Activated CD4-positive, alpha-beta T cell treated with anti-CD3 and anti-CD28 coated beads, Interleukin-2, amount 50 U/mL, for 4 hours (primary cell): ENCODE data around the gene COA3.
"Not testable (repeated sequence)": the region's sequence is repeated elsewhere in the genome, so short reads cannot be mapped to it uniquely, and the experiment has no call there.

Experiments used
- DNase-seq, 2 experiments: peaks; one replicate each; pipeline ENCODE4 v3.0.0-alpha.2; 2020

The COA3 gene

DNA sequence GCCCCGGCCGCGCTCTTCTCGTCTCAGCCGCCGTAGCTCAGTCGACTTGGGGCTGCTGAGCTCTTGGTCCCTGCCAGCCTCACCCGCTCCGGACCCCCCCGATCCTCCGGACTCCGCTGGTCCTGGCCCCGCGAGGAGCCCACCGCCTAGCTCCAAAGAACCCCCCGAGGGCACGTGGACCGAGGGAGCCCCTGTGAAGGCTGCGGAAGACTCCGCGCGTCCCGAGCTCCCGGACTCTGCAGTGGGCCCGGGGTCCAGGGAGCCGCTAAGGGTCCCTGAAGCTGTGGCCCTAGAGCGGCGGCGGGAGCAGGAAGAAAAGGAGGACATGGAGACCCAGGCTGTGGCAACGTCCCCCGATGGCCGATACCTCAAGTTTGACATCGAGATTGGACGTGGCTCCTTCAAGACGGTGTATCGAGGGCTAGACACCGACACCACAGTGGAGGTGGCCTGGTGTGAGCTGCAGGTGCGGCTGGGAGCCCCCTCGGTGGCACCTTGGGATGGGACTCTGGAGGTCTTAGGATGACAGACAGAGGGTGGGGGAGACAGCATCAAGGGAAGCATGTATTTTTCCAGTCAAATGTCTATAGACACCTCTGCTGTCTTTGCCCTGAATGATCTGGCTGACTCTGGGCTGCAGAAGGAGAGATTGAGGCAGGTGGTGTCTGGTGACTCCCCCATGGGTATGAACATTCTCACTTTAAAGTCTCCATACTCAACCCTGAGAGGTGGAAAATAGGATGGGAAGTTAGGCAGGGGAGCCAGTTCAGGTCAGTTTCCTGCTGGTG lies 17.5 kb downstream of the COA3 start:
- no peak for DNase-seq

DNA sequence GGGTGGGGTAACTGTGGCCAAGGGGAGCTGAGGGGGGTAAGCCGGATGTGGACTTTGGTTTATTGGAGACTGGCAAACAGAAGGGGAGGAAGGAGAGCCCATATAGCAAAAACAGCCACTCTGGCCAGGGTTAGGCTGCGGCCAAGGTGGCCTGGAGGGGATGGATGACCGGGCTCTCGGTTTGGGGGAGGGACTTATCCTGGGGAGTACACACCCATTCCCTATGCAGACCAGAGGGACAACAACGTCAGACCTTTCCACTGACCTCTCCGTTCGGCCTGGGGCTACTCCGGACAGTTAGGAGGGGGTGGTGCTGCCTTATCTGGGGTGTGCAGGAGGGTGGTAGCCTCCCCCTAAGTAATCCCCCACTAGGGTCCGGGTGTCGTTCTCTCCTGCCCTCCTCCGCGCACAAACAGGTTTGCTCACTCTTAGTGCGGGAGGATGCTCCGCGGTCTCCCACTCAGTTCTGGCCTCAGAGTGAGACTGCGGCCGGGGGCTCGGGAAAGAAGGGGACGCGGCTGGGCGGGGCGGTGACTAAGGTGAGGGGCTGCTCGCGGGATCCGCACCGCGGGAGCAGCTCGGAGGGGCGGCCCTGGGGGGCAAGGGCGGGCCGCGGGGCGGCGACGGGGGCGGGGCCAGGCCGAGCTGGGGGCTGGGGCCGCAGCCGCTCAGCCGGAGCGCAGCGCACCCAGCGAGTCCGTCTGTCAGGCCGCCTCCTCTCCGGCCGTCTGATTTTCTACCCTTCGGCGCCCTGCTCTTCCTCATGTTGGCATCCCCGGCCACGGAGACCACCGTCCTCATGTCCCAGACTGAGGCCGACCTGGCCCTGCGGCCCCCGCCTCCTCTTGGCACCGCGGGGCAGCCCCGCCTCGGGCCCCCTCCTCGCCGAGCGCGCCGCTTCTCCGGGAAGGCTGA lies 18.3 kb downstream of the COA3 start, which contains the start of gene WNK4:
WNK4 (plus strand) TSS at position 675 of the 915 bp plus-strand sequence; CDS start at position 764, 89 bp downstream.
- no peak for DNase-seq

GRCh38 chr17:42779304-42779935 lies 19.1 kb downstream of the COA3 start:
- DNase-seq, result no peak

DNA sequence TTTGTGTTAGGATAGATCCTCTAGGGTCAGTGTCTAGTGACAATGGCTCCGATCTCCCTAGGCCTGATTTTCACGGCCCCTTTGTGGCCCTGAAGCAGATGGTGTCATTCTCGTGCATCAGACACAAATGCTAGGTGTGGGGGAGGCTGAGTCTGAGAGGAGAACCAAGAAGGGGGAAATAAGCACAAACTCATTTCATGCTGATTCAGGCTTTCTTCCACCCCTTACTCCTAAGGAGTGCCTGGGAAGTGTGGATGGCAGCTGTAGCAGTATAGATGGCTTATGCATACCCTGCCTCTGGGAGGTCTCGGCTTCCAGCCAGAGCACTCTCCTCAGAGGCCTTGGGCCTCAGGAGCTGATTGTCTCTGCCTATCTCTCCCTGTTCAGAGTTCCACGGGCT lies 19.9 kb downstream of the COA3 start:
- no peak for DNase-seq

- no peak for DNase-seq
Measured at GRCh38 chr17:42775534-42776098, 22.9 kb downstream of the COA3 start.

- DNase-seq, result no peak
Measured at GRCh38 chr17:42774066-42774745, 24.3 kb downstream of the COA3 start.

DNA sequence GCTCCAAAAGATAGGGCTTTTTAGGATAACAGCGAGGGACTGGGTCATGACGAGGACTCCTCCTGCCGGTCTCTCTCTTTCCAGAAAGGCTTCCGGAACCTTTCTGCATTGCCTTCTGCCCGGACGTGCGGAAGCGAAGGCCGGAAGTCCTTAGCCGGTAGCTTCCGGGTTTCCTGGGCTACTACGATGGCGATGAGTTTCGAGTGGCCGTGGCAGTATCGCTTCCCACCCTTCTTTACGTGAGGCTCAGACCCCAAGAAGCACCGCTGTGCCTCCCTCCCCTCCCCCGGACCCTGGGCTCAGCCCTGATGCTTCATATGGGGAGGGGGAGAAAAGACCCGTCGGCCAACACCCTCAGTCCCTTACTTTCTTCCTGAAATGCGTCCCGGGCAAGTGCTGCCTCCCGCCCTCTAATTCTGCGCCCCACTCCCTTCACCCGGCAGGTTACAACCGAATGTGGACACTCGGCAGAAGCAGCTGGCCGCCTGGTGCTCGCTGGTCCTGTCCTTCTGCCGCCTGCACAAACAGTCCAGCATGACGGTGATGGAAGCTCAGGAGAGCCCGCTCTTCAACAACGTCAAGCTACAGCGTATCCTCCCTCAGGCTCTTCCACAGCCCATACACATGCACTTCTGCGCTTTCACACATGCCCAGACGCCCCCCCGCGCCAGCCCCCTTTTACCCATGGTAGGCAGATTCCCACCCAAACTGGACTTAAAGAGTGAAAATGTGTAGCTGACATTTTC lies 25.0 kb downstream of the COA3 start, which contains the start of gene VPS25:
VPS25 (plus strand) TSS at position 160 of the 746 bp plus-strand sequence; CDS start at position 187, 27 bp downstream.
- peak; percentile 58 to 64 for DNase-seq

- DNase-seq, result no peak
Measured at GRCh38 chr17:42772945-42773289, 25.6 kb downstream of the COA3 start.

DNA sequence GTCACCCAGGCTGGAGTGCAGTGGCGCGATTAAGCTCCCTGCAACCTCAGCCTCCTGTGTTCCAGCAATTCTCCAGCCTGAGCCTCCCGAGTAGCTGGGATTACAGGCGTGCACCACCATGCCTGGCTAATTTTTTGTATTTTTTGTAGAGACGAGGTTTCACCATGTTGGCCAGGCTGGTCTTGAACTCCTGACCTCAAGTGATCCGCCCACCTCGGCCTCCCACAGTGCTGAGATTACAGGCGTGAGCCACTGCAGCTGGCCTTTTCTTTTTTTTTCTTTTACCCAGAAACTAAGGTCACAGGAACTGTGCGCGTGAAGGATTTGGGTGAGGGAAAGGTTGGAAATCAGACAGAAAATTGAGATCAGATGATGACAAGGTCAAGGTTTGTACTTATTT lies 28.5 kb downstream of the COA3 start:
- DNase-seq, result not testable (repeated sequence)

DNA sequence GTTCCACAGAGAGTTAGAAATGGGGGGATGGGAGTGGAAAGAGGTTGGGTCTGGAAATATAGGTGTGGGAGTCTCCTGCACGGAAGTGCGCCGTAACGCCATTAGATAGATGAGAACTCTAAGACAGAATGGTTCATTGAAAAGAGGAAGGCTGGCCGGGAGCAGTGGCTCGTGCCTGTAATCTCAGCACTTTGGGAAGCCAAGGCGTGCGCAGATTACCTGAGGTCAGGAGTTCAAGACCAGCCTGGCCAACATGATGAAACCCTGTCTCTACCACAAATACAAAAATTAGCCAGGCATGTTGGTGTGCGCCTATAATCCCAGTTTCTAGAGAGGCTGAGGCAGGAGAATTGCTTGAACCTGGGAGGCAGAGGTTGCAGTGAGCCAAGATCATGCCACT lies 30.5 kb downstream of the COA3 start:
- DNase-seq, result not testable (repeated sequence)

DNA sequence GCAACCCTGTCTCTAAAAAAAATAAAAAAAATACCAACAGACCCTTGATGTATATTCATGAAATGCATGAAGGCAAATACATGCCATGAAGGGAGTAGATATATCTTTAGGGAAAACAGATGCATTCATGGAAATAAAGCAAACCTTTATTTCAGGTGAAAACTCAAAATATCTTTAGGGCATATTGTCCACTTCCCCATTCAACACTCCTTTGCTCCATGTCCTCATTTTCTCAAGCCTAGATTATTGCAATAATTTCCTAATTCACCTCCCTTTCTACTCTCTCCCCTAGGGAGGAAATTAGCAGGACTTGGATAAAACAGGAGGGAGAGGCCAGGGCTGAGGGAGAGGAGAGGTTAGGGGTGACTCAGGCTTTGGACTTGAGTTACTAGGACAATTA lies 31.0 kb downstream of the COA3 start:
- no peak for DNase-seq

DNA sequence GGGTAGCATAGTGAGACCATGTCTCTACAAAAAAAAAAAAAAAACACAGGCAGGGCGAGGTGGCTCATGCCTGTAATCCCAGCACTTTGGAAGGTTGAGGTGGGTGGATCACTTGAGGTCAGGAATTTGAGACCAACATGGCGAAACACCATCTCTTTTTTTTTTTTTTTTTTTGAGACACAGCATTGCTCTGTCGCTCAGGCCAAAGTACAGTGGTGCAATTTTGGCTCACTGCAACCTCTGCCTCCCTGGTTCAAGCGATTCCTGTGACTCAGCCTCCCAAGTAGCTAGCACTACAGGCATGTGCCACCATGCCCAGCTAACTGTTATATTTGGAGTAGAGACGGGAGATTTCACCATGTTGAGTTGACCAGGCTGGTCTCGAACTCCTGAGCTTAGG lies 32.4 kb downstream of the COA3 start:
- DNase-seq, result no peak

DNA sequence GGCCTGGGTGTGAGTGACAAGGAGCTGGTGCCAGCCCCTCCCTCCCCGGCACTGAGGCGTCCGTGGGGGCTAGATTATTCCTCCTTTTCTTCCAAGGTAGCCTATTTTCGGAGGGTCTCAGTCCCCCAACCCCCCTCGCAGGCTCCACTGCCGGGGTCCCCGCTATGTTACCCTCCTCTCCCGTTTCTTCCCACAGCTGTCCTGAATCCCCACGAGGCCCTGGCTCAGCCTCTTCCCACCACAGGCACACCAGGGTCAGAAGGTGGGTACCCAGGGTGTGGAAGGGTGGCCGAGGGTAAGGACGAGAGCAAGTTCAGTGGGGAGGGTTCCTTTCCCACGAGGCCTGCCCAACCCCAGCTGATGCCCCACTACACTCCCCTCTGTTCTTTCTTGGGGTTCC lies 36.9 kb downstream of the COA3 start:
- no peak for DNase-seq

DNA sequence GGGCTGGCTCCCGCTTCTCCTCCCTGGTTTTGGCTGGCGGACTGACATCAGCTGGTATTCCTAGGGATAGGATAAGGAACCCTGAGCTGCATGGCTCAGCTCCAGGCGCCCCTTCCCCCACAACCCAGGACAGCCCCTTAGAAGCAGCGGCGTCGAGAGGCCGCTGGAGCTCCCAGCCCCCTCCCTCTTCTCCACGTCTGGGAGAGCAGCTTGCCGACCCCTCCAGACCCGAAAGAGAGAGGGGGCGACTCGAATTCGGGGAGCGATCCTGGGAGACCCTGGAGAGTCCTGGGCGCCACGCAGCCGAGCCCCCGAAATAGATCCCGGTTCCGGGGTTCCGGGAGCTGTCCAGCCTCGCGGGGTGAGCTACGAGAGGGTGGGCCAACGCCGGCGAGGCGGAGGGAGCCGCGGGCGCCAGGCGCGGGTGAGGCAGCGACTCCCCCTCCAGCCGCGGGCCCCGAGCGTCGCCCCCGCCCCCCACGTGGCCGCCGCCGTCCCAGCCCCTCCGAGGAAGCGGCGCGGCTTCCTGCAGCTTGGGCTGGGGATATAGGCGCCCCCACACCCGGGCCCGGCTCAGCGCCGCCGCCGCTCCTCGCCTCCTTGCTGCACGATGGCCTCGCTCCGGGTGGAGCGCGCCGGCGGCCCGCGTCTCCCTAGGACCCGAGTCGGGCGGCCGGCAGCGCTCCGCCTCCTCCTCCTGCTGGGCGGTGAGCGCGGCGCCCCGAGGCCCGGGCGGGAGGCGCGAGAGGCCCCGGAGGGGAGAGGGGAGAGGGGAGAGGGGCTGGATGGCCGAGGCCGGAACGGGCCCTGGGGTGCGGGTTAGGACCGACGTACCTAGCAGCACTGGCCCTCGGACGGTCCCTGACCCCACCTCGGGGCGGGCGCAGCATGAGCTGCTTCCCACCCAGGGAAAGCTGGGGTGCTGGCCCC lies 37.6 kb downstream of the COA3 start, which contains the start of gene RAMP2:
RAMP2 (plus strand) TSS at position 576 of the 930 bp plus-strand sequence; CDS start at position 611, 35 bp downstream.
- no peak for DNase-seq

DNA sequence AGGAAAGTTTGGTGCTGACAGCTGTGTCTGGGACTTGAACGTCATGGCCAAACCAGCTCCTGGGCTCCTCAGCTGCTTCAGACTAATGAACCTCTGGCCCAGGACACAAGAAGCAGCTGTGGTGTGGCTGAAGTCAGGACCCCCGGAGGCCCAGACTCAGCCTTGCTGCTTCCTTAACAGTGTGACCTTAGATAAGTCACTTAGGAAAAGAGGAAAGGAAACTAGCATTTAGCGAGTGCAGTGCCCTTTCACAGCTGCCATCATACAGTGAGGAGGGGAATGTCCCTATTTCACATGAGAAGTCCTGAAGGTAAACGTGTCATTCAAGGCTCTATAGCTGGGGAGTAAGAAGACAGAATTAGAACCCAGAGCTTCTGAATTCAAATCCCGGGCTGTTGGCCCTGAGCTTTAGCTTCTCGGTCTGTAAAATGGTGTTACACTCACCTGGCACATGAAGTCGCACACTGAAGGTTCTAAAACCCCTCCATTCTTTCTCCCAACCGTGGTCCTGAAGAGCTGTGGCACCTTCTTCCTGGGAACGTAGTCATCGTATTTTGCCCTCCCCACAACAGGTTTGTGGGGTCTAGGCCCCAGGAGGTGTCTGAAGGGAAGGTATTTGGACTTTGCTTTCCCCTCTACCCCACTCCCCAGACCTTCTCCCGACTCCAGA lies 38.4 kb downstream of the COA3 start:
- DNase-seq, result no peak

GRCh38 chr17:42754782-42755181 lies 43.7 kb downstream of the COA3 start:
- no peak for DNase-seq

- DNase-seq, result no peak
Measured at GRCh38 chr17:42751628-42752027, 46.9 kb downstream of the COA3 start.

- no peak for DNase-seq
Measured at GRCh38 chr17:42750739-42751344, 47.7 kb downstream of the COA3 start.
